ENCODE results near the gene PURB. TPM values are rescaled to one million over a fixed set of nuclear protein-coding genes. Genes with fewer than 3 reads are reported as not detected.
A peak's percentile ranks its signal among the peaks of the same experiment; 100 is the strongest.
"Not testable (repeated sequence)": the region's sequence is repeated elsewhere in the genome, so short reads cannot be mapped to it uniquely, and the experiment has no call there.

The PURB gene
- total RNA-seq, 1 donor, result 14.0 TPM

- peak in 1 of 3 donors; percentile 44 for DNase-seq (ENCODE audit: low read depth in 2 of 3, low spot score in 2 of 3)
Observed at GRCh38 chr7:44858161-44858560, 27.2 kb downstream of the PURB start.

GRCh38 chr7:44854644-44855364, 30.5 kb downstream of the PURB start:
- DNase-seq (ENCODE audit: low read depth in 2 of 3, low spot score in 2 of 3), result no peak

GRCh38 chr7:44853391-44853790, 31.9 kb downstream of the PURB start:
- DNase-seq (ENCODE audit: low read depth in 2 of 3, low spot score in 2 of 3), result no peak

DNA sequence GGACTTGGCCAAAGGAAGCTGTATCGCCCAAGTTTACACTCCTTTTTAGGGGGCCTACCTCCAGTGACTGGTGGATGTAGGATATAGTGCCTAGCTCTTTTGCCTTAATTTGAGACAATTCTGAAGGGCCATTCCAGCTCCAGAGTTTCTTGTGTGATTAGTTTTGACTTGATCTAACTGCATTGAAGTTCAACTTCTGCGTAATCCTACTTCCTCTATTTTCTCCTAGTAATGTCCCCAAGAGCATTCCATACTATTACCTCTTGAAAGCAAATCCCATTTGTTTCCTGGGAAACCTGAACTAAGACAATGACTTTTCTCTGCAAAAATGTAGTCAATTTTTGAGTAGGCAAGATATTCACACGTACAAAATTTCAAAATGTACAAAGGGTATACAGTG, 32.7 kb downstream of the PURB start:
- DNase-seq (ENCODE audit: low read depth in 2 of 3, low spot score in 2 of 3), result no peak

- no peak for DNase-seq (ENCODE audit: low read depth in 2 of 3, low spot score in 2 of 3)
Observed at GRCh38 chr7:44849885-44850544, 35.3 kb downstream of the PURB start.

- DNase-seq (ENCODE audit: low read depth in 2 of 3, low spot score in 2 of 3), result no peak
Observed at GRCh38 chr7:44849259-44849884, 36.0 kb downstream of the PURB start.

DNA sequence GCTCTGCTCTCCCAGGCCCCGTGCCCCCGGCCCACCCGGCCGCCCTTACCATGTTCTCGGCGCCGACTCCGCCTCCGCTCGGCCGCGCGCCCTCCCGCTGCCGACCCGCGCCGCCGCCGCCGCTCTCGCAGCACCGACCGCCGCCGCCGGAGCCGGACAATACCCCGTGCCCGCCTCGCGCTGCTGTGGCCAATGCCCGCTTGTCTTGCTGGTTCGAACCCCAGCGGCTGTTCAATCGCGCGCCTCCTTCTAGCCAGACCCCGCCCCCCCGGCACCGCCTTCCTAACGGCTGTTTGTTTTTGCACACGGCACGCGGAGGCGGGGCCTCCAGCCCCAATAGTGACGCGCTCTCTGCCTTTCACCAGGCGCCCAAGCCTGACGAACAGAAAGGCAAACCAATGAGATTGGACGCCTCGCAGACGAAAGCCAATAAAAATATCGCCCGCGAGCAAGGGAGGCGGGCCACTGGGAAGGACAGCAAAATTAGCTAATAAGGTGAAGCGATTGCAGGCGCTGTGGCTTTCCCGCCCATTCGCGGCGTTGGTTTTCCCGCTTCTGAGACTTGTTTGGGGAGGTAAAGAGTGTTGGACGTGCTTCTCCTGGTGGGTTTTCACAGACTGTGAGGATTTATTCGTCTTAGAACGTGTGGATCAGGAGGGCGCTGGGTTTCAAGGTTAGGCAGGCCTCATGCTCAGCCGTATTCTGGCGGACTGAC, 37.3 kb downstream of the PURB start, which contains the start of gene H2AZ2:
H2AZ2 (minus strand) TSS at position 168 of the 715 bp plus-strand sequence; CDS start at position 52, 116 bp downstream.
- peak; percentile 97 to 100 (median 100) for DNase-seq (ENCODE audit: low read depth in 2 of 3, low spot score in 2 of 3)

GRCh38 chr7:44847509-44847919, 37.8 kb downstream of the PURB start:
- DNase-seq (ENCODE audit: low read depth in 2 of 3, low spot score in 2 of 3), result peak; percentile 78 to 92 (median 87)

DNA sequence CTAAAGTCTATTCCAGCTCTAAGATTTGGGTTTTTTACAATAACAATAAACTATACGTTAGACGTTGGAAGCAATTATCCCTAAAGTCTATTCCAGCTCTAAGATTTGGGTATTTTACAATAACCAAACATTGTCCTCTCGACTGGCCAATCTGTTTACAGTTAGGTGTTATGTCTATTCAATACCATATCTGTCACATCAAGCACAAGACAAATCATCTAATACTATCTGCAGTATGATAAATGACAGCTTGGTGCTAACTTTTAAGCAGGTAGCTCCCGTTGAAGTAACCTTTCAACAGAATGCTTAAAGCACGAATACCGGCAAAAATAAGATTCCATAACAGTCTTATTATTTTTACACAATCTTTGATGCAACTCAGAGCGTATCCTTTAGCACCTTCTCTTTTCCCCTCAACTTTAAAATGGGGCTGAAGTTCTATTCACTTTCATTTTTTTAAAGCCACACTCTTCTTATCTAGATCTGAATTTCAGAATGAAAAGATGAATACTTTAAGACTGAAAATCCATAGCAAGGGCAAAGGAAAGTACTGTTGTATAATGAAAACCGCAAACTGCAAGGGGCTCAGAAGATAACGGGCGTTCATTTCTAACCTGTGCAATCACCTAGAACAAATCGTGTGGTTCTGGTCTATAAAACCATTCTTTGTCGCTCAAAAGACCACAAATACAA, 38.4 kb downstream of the PURB start:
- peak in 1 of 3 donors; percentile 21 for DNase-seq (ENCODE audit: low read depth in 2 of 3, low spot score in 2 of 3)

- not testable (repeated sequence) for DNase-seq (ENCODE audit: low read depth in 2 of 3, low spot score in 2 of 3)
Observed at GRCh38 chr7:44846390-44846789, 38.9 kb downstream of the PURB start.

DNA sequence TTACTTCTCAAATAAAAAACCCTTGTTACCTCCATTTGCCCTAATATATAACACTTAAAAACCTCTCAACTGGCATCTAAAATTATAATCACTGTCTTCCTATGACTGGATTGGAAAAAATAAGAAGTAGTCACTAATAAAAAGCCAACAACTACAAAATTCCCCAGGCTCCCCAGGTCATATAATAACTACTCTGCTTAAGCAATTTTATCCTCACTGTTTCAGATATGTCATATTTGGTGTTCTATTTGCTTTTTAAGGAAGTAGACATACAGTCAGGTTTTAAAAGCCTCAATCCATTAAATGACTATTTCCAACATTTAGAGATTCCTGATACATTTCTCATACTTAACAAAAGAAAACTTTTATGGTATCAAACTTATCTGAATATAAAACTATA, 39.9 kb downstream of the PURB start:
- DNase-seq (ENCODE audit: low read depth in 2 of 3, low spot score in 2 of 3), result peak in 1 of 3 donors; percentile 27

DNA sequence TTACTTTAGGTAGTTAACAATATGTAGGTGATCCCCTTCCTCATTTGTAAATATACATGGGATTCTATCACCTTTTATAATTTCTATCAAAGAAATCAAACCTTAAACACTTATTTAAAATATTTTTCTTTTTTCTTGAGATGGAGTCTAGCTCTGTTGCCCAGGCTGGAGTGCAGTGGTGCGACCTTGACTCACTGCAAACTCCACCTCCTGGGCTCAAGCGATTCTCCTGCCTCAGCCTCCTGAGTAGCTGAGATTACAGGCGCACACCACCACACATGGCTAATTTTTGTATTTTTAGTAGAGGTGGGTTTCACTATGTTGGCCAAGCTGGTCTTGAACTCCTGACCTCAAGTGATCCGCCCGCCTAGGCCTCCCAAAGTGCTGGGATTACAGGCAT, 41.9 kb downstream of the PURB start:
- DNase-seq (ENCODE audit: low read depth in 2 of 3, low spot score in 2 of 3), result not testable (repeated sequence)

- not testable (repeated sequence) for DNase-seq (ENCODE audit: low read depth in 2 of 3, low spot score in 2 of 3)
Observed at GRCh38 chr7:44842675-44843074, 42.7 kb downstream of the PURB start.

GRCh38 chr7:44838751-44839150, 46.6 kb downstream of the PURB start:
- DNase-seq (ENCODE audit: low read depth in 2 of 3, low spot score in 2 of 3), result no peak

GRCh38 chr7:44827567-44827966, 57.8 kb downstream of the PURB start:
- peak in 1 of 3 donors; percentile 34 for DNase-seq (ENCODE audit: low read depth in 2 of 3, low spot score in 2 of 3)

Other genes starting within 250 kb of the PURB start
- 31.2 TPM for gene ZMIZ2, start 136.7 kb downstream of the PURB start, total RNA-seq
- 1,284 TPM for gene PPIA, start 88.8 kb downstream of the PURB start, total RNA-seq
- gene H2AZ2, start 37.4 kb downstream of the PURB start, total RNA-seq, result 232 TPM
- 150 TPM for gene MYO1G, start 93.5 kb upstream of the PURB start, total RNA-seq
- 143 TPM for gene CCM2, start 114.7 kb upstream of the PURB start, total RNA-seq
- gene NACAD, start 203.4 kb upstream of the PURB start, total RNA-seq, result 0.27 TPM
- gene TBRG4, start 226.2 kb upstream of the PURB start, total RNA-seq, result 85.4 TPM